ENCODE data around the gene PCDHA3.

DNA sequence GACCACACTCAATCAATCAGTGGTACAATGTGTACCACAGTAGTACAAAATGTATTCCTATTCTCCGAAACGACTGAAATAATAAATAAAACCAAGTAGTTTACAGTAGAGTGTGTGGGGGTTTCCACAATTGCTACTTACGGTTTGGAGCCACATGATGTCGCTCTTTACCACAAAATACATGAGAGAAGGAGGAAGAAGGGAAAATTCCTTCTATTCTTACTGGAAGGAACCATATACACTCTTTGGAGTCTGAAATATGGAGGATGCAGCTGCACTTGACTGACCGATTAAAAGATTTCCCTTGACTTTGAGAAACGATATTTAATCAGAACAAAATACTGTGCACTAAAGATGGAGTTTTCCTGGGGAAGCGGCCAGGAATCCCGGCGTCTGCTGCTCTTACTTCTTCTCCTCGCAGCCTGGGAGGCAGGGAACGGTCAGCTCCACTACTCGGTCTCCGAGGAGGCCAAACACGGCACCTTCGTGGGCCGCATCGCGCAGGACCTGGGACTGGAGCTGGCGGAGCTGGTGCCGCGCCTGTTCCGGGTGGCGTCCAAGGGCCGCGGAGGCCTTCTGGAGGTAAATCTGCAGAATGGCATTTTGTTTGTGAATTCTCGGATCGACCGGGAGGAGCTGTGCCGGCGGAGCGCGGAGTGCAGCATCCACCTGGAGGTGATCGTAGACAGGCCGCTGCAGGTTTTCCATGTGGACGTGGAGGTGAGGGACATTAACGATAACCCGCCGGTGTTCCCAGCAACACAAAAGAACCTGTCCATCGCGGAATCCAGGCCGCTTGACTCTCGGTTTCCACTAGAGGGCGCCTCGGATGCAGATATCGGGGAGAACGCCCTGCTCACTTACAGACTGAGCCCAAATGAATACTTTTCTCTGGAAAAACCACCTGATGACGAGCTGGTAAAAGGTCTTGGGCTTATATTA, 6.2 kb downstream of the PCDHA3 start, which contains the start of gene PCDHA4:
- TF ChIP-seq, protein P1, sequence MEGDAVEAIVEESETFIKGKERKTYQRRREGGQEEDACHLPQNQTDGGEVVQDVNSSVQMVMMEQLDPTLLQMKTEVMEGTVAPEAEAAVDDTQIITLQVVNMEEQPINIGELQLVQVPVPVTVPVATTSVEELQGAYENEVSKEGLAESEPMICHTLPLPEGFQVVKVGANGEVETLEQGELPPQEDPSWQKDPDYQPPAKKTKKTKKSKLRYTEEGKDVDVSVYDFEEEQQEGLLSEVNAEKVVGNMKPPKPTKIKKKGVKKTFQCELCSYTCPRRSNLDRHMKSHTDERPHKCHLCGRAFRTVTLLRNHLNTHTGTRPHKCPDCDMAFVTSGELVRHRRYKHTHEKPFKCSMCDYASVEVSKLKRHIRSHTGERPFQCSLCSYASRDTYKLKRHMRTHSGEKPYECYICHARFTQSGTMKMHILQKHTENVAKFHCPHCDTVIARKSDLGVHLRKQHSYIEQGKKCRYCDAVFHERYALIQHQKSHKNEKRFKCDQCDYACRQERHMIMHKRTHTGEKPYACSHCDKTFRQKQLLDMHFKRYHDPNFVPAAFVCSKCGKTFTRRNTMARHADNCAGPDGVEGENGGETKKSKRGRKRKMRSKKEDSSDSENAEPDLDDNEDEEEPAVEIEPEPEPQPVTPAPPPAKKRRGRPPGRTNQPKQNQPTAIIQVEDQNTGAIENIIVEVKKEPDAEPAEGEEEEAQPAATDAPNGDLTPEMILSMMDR (IDR thresholded peaks at IDR 0.05), result peak in 2 of 6 experiments; percentile 3 to 15
- TF ChIP-seq POLR2A (IDR thresholded peaks at IDR 0.05), result no peak

Measured in adrenal gland (tissue), 5 donors.